NCI-H146 (cell line): ENCODE results near the gene HSPBP1.

ENCODE experiments used
- DNase-seq: peaks from one replicate; lab custom pipeline; 2025; lab: John Stamatoyannopoulos, UW

The HSPBP1 gene

GRCh38 chr19:55212447-55212846, 67.5 kb downstream of the HSPBP1 start:
- no peak for DNase-seq
